ENCODE measurements around the gene KIDINS220. TPM values are rescaled to one million over a fixed set of nuclear protein-coding genes. Genes with fewer than 3 reads are reported as not detected.

The KIDINS220 gene
- total and polyA plus RNA-seq, 4 donors: 8.1 to 50.9 (median 30.8) TPM

DNA sequence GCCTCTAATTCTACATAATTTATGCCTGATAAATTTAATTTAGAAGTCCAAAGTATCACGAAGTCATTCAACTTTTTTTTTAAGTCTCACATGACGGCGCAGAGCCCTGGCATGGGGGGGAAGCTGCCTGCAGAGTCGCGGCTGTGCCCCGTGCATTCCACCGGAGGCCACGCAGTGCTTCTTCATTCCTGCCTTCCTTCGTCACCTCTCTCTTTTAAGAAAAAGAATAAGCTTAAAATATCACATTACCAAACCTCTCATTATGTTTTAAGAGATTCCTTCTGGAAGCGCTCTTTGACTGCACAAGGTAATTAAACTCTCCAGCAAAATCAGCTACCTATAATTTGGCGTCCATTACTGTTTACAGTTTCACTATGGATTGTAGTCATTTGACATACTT lies 20.3 kb upstream of the KIDINS220 start:
- Histone ChIP-seq H3K36me3 (ENCODE audit: control insufficient read depth in 4 of 4, insufficient read depth in 3 of 4, low read depth in 1 of 4, low read length in 3 of 4) (no peaks in the 10 kb centered on the region), H3K9ac (ENCODE audit: low read depth in 1 of 2, low read length in 2 of 2) (no peak overlapping the region), H3K27ac (ENCODE audit: low read depth in 1 of 2, low read length in 2 of 2) (no peak overlapping the region), H3K4me1 (ENCODE audit: control insufficient read depth in 4 of 4, insufficient read depth in 4 of 4, low read length in 3 of 4) (no peaks in the 10 kb centered on the region), H3K27me3 (ENCODE audit: control insufficient read depth in 4 of 4, insufficient read depth in 4 of 4, low read length in 3 of 4) (peaks cover 0 to 4% (median 0%) of the 10 kb centered on the region in 4 donors), H3K9me3 (ENCODE audit: control insufficient read depth in 4 of 4, low read length in 3 of 4) (no peaks in the 10 kb centered on the region), H3K4me3 (ENCODE audit: low read depth in 1 of 3, low read length in 3 of 3) (no peak overlapping the region)
- no peak for TF ChIP-seq GABPA (IDR thresholded peaks at IDR 0.05 in 1 of 2, conservative IDR thresholded peaks at IDR 0.05 in 1 of 2)
- no peak for TF ChIP-seq RXRA (IDR thresholded peaks at IDR 0.05)
- no peak for TF ChIP-seq FOXA1 (IDR thresholded peaks at IDR 0.05)
- TF ChIP-seq, protein P1, sequence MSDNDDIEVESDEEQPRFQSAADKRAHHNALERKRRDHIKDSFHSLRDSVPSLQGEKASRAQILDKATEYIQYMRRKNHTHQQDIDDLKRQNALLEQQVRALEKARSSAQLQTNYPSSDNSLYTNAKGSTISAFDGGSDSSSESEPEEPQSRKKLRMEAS (IDR thresholded peaks at IDR 0.05): no peak
- TF ChIP-seq SP1 (IDR thresholded peaks at IDR 0.05): no peak
- TF ChIP-seq TAF1 (conservative IDR thresholded peaks at IDR 0.05): no peak
- no peak for TF ChIP-seq FOXA2 (IDR thresholded peaks at IDR 0.05)
- TF ChIP-seq JUND (IDR thresholded peaks at IDR 0.05): no peak
- TF ChIP-seq, protein P2, sequence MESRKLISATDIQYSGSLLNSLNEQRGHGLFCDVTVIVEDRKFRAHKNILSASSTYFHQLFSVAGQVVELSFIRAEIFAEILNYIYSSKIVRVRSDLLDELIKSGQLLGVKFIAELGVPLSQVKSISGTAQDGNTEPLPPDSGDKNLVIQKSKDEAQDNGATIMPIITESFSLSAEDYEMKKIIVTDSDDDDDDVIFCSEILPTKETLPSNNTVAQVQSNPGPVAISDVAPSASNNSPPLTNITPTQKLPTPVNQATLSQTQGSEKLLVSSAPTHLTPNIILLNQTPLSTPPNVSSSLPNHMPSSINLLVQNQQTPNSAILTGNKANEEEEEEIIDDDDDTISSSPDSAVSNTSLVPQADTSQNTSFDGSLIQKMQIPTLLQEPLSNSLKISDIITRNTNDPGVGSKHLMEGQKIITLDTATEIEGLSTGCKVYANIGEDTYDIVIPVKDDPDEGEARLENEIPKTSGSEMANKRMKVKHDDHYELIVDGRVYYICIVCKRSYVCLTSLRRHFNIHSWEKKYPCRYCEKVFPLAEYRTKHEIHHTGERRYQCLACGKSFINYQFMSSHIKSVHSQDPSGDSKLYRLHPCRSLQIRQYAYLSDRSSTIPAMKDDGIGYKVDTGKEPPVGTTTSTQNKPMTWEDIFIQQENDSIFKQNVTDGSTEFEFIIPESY (IDR thresholded peaks at IDR 0.05): no peak
- TF ChIP-seq, protein P3, sequence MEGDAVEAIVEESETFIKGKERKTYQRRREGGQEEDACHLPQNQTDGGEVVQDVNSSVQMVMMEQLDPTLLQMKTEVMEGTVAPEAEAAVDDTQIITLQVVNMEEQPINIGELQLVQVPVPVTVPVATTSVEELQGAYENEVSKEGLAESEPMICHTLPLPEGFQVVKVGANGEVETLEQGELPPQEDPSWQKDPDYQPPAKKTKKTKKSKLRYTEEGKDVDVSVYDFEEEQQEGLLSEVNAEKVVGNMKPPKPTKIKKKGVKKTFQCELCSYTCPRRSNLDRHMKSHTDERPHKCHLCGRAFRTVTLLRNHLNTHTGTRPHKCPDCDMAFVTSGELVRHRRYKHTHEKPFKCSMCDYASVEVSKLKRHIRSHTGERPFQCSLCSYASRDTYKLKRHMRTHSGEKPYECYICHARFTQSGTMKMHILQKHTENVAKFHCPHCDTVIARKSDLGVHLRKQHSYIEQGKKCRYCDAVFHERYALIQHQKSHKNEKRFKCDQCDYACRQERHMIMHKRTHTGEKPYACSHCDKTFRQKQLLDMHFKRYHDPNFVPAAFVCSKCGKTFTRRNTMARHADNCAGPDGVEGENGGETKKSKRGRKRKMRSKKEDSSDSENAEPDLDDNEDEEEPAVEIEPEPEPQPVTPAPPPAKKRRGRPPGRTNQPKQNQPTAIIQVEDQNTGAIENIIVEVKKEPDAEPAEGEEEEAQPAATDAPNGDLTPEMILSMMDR (IDR thresholded peaks at IDR 0.05; ENCODE audit: low read depth, low read length, missing input control): no peak
- TF ChIP-seq, protein P4, sequence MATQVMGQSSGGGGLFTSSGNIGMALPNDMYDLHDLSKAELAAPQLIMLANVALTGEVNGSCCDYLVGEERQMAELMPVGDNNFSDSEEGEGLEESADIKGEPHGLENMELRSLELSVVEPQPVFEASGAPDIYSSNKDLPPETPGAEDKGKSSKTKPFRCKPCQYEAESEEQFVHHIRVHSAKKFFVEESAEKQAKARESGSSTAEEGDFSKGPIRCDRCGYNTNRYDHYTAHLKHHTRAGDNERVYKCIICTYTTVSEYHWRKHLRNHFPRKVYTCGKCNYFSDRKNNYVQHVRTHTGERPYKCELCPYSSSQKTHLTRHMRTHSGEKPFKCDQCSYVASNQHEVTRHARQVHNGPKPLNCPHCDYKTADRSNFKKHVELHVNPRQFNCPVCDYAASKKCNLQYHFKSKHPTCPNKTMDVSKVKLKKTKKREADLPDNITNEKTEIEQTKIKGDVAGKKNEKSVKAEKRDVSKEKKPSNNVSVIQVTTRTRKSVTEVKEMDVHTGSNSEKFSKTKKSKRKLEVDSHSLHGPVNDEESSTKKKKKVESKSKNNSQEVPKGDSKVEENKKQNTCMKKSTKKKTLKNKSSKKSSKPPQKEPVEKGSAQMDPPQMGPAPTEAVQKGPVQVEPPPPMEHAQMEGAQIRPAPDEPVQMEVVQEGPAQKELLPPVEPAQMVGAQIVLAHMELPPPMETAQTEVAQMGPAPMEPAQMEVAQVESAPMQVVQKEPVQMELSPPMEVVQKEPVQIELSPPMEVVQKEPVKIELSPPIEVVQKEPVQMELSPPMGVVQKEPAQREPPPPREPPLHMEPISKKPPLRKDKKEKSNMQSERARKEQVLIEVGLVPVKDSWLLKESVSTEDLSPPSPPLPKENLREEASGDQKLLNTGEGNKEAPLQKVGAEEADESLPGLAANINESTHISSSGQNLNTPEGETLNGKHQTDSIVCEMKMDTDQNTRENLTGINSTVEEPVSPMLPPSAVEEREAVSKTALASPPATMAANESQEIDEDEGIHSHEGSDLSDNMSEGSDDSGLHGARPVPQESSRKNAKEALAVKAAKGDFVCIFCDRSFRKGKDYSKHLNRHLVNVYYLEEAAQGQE (IDR thresholded peaks at IDR 0.05): no peak
- no peak for TF ChIP-seq YY1 (IDR thresholded peaks at IDR 0.05)
- TF ChIP-seq, protein P5, sequence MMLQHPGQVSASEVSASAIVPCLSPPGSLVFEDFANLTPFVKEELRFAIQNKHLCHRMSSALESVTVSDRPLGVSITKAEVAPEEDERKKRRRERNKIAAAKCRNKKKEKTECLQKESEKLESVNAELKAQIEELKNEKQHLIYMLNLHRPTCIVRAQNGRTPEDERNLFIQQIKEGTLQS (IDR thresholded peaks at IDR 0.05): no peak
- DNase-seq (ENCODE audit: low spot score): no peak
- whole genome bisulfite sequencing: 95% methylated on average over 11 of the region's 11 CpGs

DNA sequence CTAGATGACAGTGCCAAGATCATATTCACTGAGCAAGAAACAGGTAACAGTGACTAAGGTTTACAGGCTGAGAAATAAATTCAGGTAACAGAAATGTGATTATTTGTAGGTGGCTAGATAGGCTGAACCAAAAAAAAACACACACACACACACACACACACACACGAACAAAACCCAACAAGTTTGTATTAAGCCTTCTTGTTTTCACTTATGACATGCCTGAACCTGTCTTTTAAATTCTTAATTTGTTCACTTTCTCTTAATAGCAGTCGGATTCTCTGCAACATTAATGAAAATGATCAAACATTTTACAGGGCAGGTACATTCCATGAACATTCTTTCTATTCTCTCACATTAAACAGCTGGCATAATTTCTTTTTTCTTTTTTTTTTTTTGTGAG lies 18.8 kb upstream of the KIDINS220 start:
- no peak overlapping the region for H3K27ac ChIP-seq (ENCODE audit: low read depth in 1 of 2, low read length in 2 of 2)
- no peak overlapping the region for H3K9ac ChIP-seq (ENCODE audit: low read depth in 1 of 2, low read length in 2 of 2)
- H3K4me1 ChIP-seq (ENCODE audit: control insufficient read depth in 4 of 4, insufficient read depth in 4 of 4, low read length in 3 of 4): no peaks in the 10 kb centered on the region
- peaks cover 0 to 4% (median 0%) of the 10 kb centered on the region in 4 donors for H3K27me3 ChIP-seq (ENCODE audit: control insufficient read depth in 4 of 4, insufficient read depth in 4 of 4, low read length in 3 of 4)
- no peak for DNase-seq (ENCODE audit: low spot score)
- H3K36me3 ChIP-seq (ENCODE audit: control insufficient read depth in 4 of 4, insufficient read depth in 3 of 4, low read depth in 1 of 4, low read length in 3 of 4): no peaks in the 10 kb centered on the region
- H3K4me3 ChIP-seq (ENCODE audit: low read depth in 1 of 3, low read length in 3 of 3): no peak overlapping the region
- TF ChIP-seq HNF4A (conservative IDR thresholded peaks at IDR 0.05): no peak
- no peak for TF ChIP-seq JUND (IDR thresholded peaks at IDR 0.05)
- TF ChIP-seq, protein P1 (IDR thresholded peaks at IDR 0.05): no peak
- TF ChIP-seq YY1 (IDR thresholded peaks at IDR 0.05): no peak
- TF ChIP-seq, protein P3 (IDR thresholded peaks at IDR 0.05; ENCODE audit: low read depth, low read length, missing input control): no peak
- no peak for TF ChIP-seq FOXA2 (IDR thresholded peaks at IDR 0.05)
- no peak for TF ChIP-seq HNF4G (IDR thresholded peaks at IDR 0.05)
- TF ChIP-seq, protein P2 (IDR thresholded peaks at IDR 0.05): no peak
- TF ChIP-seq EGR1 (IDR thresholded peaks at IDR 0.05; ENCODE audit: low read depth in 2 of 2): no peak
- no peak for TF ChIP-seq SP1 (IDR thresholded peaks at IDR 0.05)
- TF ChIP-seq RAD21 (IDR thresholded peaks at IDR 0.05): no peak
- TF ChIP-seq NR2F2 (IDR thresholded peaks at IDR 0.05): no peak
- no peak for TF ChIP-seq GABPA (IDR thresholded peaks at IDR 0.05 in 1 of 2, conservative IDR thresholded peaks at IDR 0.05 in 1 of 2)
- TF ChIP-seq, protein P5 (IDR thresholded peaks at IDR 0.05): no peak
- TF ChIP-seq TAF1 (conservative IDR thresholded peaks at IDR 0.05): no peak
- no peak for TF ChIP-seq FOXA1 (IDR thresholded peaks at IDR 0.05)
- no peak for TF ChIP-seq RXRA (IDR thresholded peaks at IDR 0.05)
- H3K9me3 ChIP-seq (ENCODE audit: control insufficient read depth in 4 of 4, low read length in 3 of 4): no peaks in the 10 kb centered on the region
- WGBS: 93% methylated on average over 2 of the region's 2 CpGs
